NCI-H1105 treated with DMSO at 0.1 percent for 48 hours (cell line): ENCODE measurements around the gene ARPC5L.

Source experiments
- DNase-seq: peaks from one replicate; lab custom pipeline; 2025; lab: John Stamatoyannopoulos, UW

The ARPC5L gene

GRCh38 chr9:124868511-124869465 is 6.9 kb downstream of the ARPC5L start:
- peak; percentile 76 for DNase-seq

- no peak for DNase-seq
Measured at GRCh38 chr9:124869466-124869985, 7.6 kb downstream of the ARPC5L start.

GRCh38 chr9:124869986-124870560 is 8.1 kb downstream of the ARPC5L start:
- DNase-seq: no peak

DNA sequence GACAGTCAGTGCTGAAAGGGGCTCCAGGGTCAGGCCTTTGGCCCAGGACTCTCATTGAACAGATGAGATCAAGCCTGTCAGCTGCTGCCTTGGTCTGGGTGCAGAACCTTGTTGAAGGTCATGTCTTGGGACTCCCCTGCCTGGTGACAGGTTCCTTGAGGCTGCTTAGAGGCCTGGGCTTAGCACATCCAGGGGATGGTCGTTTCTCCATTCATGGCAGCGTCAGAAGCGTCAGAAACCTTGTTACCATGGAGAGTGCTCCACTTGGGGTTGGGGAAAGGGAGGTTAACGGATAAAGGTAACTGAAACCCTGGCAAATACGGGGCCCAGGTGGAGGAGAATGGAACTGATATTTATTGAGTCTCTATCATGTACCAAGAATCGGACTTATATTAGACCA is 8.8 kb downstream of the ARPC5L start:
- DNase-seq: no peak

- no peak for DNase-seq
Measured at GRCh38 chr9:124871156-124871561, 9.2 kb downstream of the ARPC5L start.

DNA sequence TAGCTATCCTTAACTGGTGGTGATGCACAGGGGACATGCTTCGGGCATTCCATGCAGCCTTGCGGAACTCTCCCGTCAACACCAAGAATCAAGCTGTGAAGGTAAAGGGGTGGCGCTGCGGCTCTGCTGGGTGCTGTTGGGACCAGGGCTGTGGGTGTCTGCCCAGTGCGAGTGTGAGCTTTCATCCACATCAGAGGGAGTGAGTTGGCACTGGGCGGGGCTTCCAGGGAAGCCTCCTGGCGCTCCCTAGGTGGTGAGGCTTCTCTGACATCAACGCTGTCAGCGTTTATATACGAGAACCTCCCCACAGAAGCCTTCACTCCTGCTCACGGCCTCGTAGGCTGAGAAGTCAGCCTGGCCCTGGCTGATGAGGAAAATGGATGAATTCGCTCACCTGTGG is 11.7 kb downstream of the ARPC5L start:
- DNase-seq: no peak

DNA sequence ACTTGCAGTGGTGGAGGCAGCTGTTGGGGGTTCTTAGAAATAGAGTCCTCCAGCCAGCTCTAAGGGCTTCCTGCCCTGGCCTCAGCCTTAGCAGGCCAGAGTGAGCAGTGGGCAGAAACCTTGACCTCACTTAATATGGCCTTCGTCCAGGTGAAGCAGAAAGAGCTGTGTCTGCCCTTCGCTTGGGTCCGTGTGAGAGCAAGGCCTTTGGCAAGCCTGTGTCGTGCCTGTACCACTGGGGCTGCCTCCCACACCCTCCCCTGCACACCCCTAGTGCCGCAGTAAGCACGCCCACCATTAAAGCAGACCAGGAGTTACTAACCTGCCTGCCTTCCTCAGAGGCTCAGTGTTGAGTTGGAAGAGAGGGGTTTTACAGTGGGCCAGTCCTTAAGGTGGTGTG is 13.6 kb downstream of the ARPC5L start:
- DNase-seq: no peak

- DNase-seq: no peak
Measured at GRCh38 chr9:124877021-124877782, 15.3 kb downstream of the ARPC5L start.

DNA sequence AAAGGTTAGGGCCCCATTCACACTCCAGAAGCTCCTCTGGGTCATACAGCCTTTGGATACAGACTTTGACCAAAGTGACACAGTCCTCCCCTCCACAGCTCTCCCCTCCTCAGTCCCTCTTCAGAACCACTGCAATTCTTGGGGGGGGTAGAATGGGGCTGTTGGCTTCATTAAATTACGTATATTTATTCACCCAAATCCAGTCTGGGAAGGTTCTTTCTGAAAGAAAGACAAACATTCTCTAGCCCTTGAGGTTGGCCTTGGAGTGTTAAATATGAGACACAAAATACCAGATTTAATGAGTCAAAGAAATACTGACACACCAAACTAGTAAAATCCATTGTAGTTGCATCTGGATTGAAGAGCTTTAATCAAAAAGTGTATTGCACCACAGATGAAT is 16.1 kb downstream of the ARPC5L start:
- DNase-seq: no peak

DNA sequence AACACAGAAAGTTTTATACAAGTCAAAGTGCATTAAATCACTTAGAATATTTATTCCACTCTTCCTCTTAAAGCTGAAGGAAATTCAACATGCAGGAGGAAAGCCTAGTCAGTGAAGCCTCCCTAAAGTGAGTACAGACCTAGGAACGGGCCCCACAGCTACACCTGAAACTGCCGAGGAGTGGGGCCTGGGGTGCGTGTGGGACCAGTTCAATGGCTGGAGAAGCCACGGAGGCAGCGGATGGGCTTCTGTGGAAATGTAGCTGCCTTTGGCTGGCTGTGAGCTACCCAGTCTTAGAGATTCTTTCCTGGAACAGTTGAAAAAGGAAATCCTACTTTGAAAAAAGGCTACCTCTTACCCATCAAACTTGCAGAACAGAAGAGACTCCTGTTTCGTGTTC is 16.6 kb downstream of the ARPC5L start:
- no peak for DNase-seq

- DNase-seq: no peak
Measured at GRCh38 chr9:124879226-124879625, 17.3 kb downstream of the ARPC5L start.

DNA sequence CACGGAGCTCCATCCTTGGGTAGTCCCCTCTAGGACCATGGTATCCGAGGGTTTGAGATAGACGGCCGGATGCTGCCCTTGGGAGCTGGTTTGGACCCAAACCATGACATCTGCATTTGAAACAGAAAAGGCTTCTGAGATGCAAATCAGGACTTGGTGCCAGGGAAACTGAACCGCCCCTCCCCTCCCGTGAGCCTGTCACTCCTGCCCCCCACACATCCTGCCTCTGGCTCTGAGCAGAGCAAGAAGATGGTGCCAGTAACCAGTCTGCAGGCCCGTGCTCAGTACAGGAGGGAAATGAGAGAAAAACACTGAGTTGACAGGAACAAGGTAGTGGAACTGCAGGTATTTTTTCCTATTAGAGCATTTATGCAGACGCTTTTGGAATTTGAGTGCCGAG is 18.6 kb downstream of the ARPC5L start:
- DNase-seq: no peak

- no peak for DNase-seq
Measured at GRCh38 chr9:124881138-124881743, 19.3 kb downstream of the ARPC5L start.

- DNase-seq: no peak
Measured at GRCh38 chr9:124882231-124882630, 20.3 kb downstream of the ARPC5L start.

DNA sequence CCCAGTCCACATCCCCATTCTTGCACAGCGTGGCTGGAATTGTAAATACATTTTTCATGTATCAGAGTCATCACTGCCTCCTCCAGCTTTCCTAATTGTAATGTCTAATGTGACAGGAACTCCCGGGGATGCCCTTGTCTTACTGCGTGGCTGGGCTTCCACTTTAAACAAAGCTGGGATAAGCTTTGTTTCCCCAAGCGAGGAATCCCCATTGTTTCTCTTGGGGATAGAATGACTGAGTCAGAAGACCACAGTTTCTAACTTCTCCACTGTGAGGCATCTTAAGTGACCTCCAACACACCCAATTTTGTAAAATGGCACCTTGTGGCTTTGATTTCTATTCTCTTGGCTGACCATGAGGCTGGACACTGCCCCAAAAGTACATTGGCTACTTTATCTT is 22.4 kb downstream of the ARPC5L start:
- no peak for DNase-seq

GRCh38 chr9:124885551-124885950 is 23.6 kb downstream of the ARPC5L start:
- no peak for DNase-seq

DNA sequence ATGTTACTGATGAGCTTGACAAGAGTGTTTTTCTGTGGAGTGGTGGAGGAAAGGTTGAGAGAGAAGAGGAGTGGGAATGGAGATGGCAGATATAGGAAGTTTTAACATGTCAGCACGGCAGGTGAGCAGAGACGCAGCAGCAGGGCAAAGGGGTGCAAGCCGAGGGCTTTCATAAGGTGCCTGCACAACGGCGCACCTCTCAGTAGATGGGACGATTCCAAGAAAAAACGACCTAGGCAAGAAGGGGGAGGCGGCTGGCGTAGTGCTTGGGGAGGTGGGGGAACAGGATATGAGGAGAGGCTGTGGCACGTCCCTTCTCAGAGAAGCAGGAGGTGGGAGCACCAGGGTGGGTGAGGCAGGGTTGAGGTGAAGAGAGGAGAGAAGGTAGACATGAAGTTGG is 24.5 kb downstream of the ARPC5L start:
- DNase-seq: no peak

- no peak for DNase-seq
Measured at GRCh38 chr9:124886866-124887492, 25.0 kb downstream of the ARPC5L start.

GRCh38 chr9:124887832-124888231 is 25.9 kb downstream of the ARPC5L start:
- DNase-seq: no peak

GRCh38 chr9:124889006-124889405 is 27.1 kb downstream of the ARPC5L start:
- DNase-seq: no peak

DNA sequence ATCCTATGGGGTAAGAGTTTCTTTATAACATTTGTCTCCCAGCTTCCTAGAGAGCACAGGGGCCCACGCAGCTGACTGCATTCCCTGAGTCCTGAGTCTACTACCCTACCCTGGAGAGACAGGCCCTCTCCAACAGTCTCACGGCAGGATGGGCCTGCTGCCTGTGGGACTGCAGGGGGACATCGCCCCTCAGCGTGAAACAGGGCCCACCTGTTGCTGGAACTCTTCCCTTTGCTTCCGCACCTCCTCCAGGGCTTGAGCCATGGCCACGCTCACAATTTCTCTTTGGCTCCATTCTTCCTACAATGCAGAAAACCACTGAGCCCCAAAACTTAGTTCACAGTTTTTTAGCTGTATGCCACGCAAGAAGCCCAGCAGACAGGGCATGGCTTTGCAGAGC is 28.2 kb downstream of the ARPC5L start:
- no peak for DNase-seq
